Measurements from ENCODE around the gene ANKFY1.

- TF ChIP-seq CTCF (IDR thresholded peaks at IDR 0.05) (no peak), POLR2A (IDR thresholded peaks at IDR 0.05) (no peak)
Observed at GRCh38 chr17:4287710-4288109, 23.9 kb upstream of the ANKFY1 start.
